Raji (cell line): Measurements from ENCODE around the gene BICRA.
A peak's percentile ranks its signal among the peaks of the same experiment; 100 is the strongest.

Experiments used
- POLR2A ChIP-seq: IDR thresholded peaks from 2 replicates; pipeline ENCODE4 v1.6.1; 2011; ENCODE audit warnings: low read depth, low read length, control low read depth; ENCODE audit not compliant: insufficient read depth

Gene BICRA

GRCh38 chr19:47608969-47609905 lies at the start of gene BICRA:
TSS of gene BICRA (plus strand) at chr19:47609134. CDS start at chr19:47673575, 64,441 bp downstream.
- TF ChIP-seq POLR2A, result peak; percentile 32; the same call in 1 of the 2 replicates

DNA sequence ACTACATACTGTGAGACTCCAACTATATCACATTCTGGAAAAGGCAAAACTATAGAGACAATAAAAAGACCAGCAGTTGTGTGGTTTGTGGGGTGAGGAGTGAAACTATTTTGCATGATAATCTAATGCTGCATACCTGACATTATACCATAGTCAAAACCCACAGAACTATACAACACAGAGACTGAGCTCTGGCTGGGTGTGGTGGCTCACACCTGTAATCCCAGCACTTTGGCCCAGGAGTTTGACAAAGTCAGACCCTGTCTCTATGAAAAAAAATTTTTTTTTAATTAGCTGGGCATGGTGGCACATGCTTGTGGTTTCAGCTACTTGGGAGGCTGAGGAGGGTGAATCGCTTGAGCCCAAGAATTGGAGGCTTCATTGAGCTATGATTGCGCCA lies 47.9 kb upstream of the BICRA start:
- no peak for TF ChIP-seq POLR2A

DNA sequence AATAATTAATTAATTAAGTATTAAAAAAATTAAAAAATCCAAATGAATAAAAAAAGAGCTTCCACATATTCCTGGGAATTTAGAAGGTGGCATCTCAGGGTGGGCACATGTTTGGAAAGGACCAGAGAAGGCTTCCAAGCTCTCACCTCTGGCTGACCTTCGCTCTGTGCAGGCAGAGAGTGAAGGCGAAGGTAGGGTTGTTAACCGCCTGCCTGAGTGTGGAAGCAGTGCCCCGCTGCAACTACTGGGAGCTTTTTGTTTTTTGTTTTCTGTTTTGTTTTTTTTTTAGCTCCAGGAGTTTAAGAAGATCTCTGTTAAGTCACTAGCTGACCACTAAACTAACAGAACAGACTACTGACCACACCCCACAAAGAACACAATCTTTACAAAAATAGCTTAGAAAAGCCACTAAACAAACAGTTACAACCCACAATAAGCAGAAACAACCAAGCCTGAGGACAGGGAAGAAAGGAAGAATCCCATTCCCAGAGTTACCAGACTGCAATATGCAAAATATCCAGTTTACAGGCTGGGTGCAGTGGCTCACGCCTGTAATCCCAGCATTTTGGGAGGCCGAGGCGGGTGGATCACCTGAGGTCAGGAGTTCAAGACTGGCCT lies 47.4 kb upstream of the BICRA start:
- TF ChIP-seq POLR2A, result no peak

- no peak for TF ChIP-seq POLR2A
Observed at GRCh38 chr19:47564081-47564480, 44.9 kb upstream of the BICRA start.

DNA sequence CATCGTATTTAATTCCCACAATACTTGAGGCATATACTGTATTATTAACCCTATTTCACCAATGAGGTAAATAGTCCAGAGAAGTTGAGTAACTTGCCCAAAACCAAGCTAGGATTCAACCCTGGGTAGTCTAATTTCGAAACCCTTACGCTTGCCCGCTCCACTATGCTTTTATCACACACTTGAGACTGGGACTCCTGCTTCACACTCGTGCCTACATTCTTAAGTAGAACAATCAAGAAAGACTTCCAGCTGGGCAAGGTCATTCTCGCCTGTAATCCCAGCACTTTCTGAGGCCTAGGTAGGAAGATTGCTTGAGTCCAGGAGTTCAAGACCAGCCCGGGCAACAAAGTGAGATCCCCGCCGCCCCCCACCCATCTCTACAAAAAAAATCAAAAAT lies 39.6 kb upstream of the BICRA start:
- no peak for TF ChIP-seq POLR2A

DNA sequence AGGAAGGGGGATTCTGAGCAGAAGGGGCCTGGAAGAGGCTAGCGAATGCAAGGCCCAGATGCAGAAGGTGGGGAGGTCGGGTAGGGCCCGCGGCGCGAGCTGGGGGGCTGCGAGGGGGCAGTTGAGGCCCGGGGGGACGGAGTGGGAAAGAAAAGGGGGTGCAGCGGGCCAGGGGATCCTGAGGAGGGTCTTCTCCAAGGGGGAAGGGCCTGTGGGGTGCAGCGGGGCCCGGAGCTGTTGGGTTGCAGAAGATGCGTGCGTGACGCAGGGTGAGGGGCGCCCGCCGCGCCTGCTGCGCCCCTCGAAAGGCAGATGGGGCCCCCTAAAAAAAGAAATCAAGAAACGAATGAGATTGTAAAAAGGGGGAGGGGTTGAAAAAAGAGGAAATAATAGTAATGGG lies 36.3 kb upstream of the BICRA start:
- no peak for TF ChIP-seq POLR2A

- TF ChIP-seq POLR2A, result no peak
Observed at GRCh38 chr19:47573071-47574026, 35.6 kb upstream of the BICRA start, which contains the start of gene ZNF541. TSS of gene ZNF541 (minus strand) at chr19:47573148. CDS start at chr19:47555856, 17,292 bp downstream.

DNA sequence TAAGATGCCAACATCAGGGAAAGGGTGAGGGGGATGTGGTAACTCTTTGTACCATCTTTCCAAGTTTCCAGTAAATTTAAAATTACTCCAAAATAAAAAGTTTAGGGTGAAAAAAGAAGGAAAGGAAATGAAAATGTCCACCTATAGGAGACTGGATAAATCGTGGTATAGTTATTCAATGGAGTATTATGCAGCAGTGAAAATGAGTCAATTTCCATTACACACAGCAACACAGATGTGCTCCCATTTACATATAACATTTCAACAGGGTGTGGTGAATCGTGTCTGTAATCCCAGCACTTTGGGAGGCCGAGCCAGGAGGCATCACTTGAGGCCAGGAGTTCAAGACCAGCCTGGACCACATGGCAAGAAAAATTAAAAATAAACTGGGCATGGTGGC lies 28.5 kb upstream of the BICRA start:
- TF ChIP-seq POLR2A, result no peak

DNA sequence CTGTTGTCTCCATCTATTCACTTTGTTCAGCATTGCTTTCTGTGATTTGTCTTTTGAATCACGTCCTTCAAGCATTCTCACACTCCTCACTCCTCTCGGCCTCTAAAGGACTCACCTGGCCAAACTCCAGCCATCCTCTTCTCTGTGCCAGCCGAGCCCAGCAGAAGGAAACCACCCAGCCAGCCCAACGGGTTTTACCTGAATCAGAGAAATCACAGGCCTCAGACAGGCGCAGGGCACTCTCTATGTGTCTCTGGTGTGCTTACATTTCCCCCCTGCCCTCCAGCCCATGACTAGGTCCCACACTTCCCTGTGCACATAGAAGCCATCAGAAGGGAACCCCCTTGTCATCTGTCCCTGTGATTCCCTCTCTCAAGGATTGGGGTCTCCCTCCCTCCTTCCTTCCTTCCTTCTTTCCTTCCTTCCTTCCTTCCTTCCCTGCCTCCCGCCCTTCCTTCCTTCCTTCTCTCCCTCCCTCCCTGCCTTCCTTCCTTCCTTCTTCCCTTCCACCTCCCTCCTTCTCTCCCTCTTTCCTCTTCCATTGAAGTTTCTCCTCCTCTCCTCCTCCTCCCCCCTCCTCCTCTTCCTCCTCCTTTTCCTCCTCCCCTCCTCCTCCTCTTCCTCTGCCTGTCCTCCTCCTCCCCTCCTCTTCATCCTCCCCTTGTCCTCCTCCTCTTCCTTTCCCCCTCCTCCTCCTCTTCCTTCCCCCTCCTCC lies 27.2 kb upstream of the BICRA start:
- no peak for TF ChIP-seq POLR2A

GRCh38 chr19:47582320-47582909 lies 26.5 kb upstream of the BICRA start:
- no peak for TF ChIP-seq POLR2A

DNA sequence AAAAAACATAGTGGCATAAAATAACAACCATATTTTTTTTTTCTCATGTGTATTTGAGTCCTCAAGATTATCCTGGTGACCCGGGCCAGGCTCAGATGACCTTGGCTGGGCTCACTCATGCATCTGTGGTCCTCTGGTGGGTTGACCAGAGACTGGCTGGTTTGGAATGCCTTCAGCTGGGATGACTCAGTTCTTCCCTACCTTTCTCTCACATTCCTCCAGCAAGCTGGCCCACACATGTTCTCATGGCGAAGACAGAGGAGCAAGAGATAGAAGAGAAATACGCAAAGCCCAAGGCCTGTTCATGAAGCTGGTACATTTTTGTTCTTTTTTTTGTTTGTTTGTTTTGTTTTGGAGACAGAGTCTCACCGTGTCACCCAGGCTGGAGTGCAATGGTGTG lies 21.6 kb upstream of the BICRA start:
- no peak for TF ChIP-seq POLR2A

DNA sequence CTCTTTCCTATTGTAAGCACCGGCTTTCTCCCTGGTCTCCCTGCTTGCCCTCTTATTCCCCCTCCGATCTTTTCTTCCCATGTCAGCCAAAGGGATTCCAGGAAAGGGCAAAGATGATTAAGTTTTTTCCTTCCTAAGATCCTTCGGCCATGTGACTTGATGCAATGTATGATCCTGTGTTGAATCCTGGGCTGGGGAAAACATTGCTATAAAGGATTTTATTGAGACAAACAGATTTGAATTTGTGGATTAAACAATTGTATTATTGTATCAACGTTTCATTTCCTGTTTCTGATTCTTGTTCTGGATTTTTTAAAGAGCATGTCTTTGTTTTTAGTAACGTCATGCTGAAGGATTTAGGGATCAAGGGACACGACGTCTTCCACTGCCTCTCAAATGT lies 19.1 kb upstream of the BICRA start:
- no peak for TF ChIP-seq POLR2A

DNA sequence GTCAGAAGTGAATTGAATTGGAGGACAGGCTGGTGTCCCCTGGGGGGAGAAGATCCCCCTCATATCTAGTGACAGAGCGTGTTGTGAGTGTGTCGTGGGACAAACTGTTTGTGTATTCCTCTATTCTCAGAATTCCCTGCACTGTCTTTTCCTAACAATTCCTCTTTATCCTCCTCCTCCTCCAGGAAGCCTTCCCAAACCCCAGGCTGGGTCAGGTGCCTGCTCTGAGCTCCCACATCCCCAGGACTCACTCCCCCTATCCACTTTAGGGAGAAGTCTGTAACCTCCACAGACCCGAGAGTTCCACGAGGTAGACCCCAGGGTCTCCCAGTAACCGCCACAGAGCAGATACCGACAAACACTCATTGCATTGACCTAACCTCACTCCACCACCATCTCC lies 15.1 kb upstream of the BICRA start:
- no peak for TF ChIP-seq POLR2A

DNA sequence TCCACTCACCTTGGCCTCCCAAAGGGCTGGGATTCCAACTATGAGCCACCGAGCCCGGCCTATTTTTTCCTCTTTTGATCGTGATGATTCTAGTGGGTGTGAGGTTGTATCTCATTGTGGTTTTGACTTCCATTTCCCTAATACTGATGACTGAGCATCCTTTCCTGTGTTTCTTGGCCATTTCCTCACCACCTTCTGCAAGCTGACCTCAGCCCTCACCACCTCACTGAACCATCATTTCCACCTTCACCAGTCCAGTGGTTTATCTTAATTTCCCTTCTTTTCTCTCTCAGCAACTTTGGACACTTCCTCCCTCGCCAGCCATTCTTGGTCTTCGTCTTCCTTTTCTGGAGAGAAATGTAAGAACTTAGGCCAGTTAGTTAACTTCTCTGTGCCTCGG lies 13.0 kb upstream of the BICRA start:
- no peak for TF ChIP-seq POLR2A
